GM12878 (cell line): ENCODE measurements around the gene NCAPD3. TPM values are rescaled to one million over a fixed set of nuclear protein-coding genes. Genes with fewer than 3 reads are reported as not detected.

ENCODE experiments used
- ATAC-seq: fragments of 200-7000 bp; cut with Tn5 transposase; 3 replicates; pipeline ENCODE4 v1.9.1; 2020; ENCODE audit warnings: mild to moderate bottlenecking, moderate library complexity
- BruUV-seq: library from RNA; stranded (reverse); fragments of 400-500 nt; replicated peaks from 2 replicates; lab custom pipeline; 2021; lab: Mats Ljungman, UMichigan
- CTCF ChIA-PET: fragments of 300-600 bp; sonication (Branson Sonifier 250); formaldehyde crosslinking; extraction: SDS; loops from one replicate; lab custom pipeline; 2021; ENCODE audit warnings: inconsistent platforms; lab: Yijun Ruan, JAX
- POLR2A ChIA-PET: fragments of 350-600 bp; formaldehyde crosslinking; extraction: SDS; loops from one replicate; lab custom pipeline; 2021; ENCODE audit warnings: inconsistent platforms; lab: Charles Lee
- RAD21 ChIA-PET: fragments of 300-600 bp; sonication (Branson Sonifier 250); formaldehyde crosslinking; loops from one replicate; lab custom pipeline; 2023; ENCODE audit warnings: antibody characterized with exemption; ENCODE audit not compliant: unreplicated experiment; lab: Charles Lee
- SMC1A ChIA-PET: fragments of 300-600 bp; sonication (Branson Sonifier 250); formaldehyde crosslinking; loops from one replicate; lab custom pipeline; 2023; ENCODE audit not compliant: unreplicated experiment, uncharacterized antibody; lab: Charles Lee
- DNase-seq: peaks from one replicate; pipeline ENCODE4 v3.0.0-alpha.2; 2011; ENCODE audit warnings: low read depth, low spot score
- FAIRE-seq: peaks from 3 replicates; lab custom pipeline; 2011; peaks lifted over from hg19 to GRCh38; lab: Jason Lieb, UNC
- H2AFZ ChIP-seq: 2 replicates; pipeline ENCODE4 v1.6.0; 2011; ENCODE audit warnings: low read depth, low read length, control low read depth; ENCODE audit not compliant: control insufficient read depth
- H3K27ac ChIP-seq: 2 replicates; pipeline ENCODE4 v1.5.1; 2011; ENCODE audit warnings: control low read depth; ENCODE audit not compliant: control insufficient read depth, insufficient read depth
- H3K27me3 ChIP-seq, 2 experiments: replicated peaks in 1 of 2; 2 replicates each; pipeline versions ENCODE4 v1.6.0 to v1.6.1; 2011; ENCODE audit warnings: low read length in 1 of 2; ENCODE audit not compliant: control insufficient read depth in 2 of 2, insufficient read depth in 2 of 2
- H3K36me3 ChIP-seq, 2 experiments: 2 replicates each; pipeline ENCODE4 v1.5.1; 2011; ENCODE audit warnings: low read length in 1 of 2; ENCODE audit not compliant: control insufficient read depth in 2 of 2, insufficient read depth in 2 of 2
- H3K4me1 ChIP-seq: 2 replicates; pipeline ENCODE4 v1.6.1; 2011; ENCODE audit warnings: mild to moderate bottlenecking, low read length, moderate library complexity, mixed read lengths; ENCODE audit not compliant: control insufficient read depth, insufficient read depth
- H3K4me2 ChIP-seq: 2 replicates; pipeline ENCODE4 v1.6.0; 2011; ENCODE audit warnings: control low read depth; ENCODE audit not compliant: control insufficient read depth, insufficient read depth
- H3K4me3 ChIP-seq: fragments of 200-600 bp; sonication (generic); 2 replicates; pipeline ENCODE4 v1.5.1; 2016
- H3K79me2 ChIP-seq: 2 replicates; pipeline ENCODE4 v1.6.0; 2011; ENCODE audit warnings: low read length; ENCODE audit not compliant: control insufficient read depth, insufficient read depth
- H3K9ac ChIP-seq: 2 replicates; pipeline ENCODE4 v1.8.0; 2011; ENCODE audit warnings: low read length, control low read depth, mixed read lengths; ENCODE audit not compliant: control insufficient read depth, insufficient read depth
- H3K9me3 ChIP-seq: replicated peaks from 3 replicates; pipeline ENCODE4 v1.5.1; 2011; ENCODE audit warnings: mild to moderate bottlenecking, low read length; ENCODE audit not compliant: control insufficient read depth, insufficient read depth
- H4K20me1 ChIP-seq: 2 replicates; pipeline ENCODE4 v1.6.0; 2011; ENCODE audit not compliant: control insufficient read depth, insufficient read depth
- ASH2L ChIP-seq: fragments of 300-600, 200-600 bp; sonication (generic); IDR thresholded peaks from 2 replicates; pipeline ENCODE4 v1.6.1; 2017; ENCODE audit warnings: low read depth, mild to moderate bottlenecking, borderline replicate concordance
- BHLHE40 ChIP-seq, 2 experiments: fragments of 450-650 bp in 1 of 2; IDR thresholded peaks; 2 replicates each; pipeline ENCODE4 v1.6.1; 2011 to 2017; ENCODE audit warnings: low read depth in 2 of 2, borderline replicate concordance in 1 of 2, improper control_type of control experiment in 1 of 2, low read length in 1 of 2, mild to moderate bottlenecking in 1 of 2
- CHD1 ChIP-seq: IDR thresholded peaks from 2 replicates; pipeline ENCODE4 v1.6.1; 2012; ENCODE audit warnings: low read depth, low read length, improper control_type of control experiment
- FOXK2 ChIP-seq: fragments of 450-650 bp; IDR thresholded peaks from 2 replicates; pipeline ENCODE4 v1.6.1; 2017; ENCODE audit warnings: mild to moderate bottlenecking, moderate library complexity
- KDM1A ChIP-seq: fragments of 200-600 bp; sonication (generic); IDR thresholded peaks from 2 replicates; pipeline ENCODE4 v1.6.1; 2016; ENCODE audit warnings: borderline replicate concordance
- NFIC ChIP-seq: IDR thresholded peaks from 2 replicates; pipeline ENCODE4 v1.6.1; 2012; ENCODE audit warnings: low read depth, mild to moderate bottlenecking, inconsistent platforms, low read length, moderate library complexity
- NFYB ChIP-seq: IDR thresholded peaks from 2 replicates; pipeline ENCODE4 v1.6.1; 2011; ENCODE audit warnings: low read depth, mild to moderate bottlenecking, low read length, improper control_type of control experiment, moderate library complexity; ENCODE audit not compliant: insufficient read depth
- POLR2AphosphoS2 ChIP-seq: IDR thresholded peaks from 2 replicates; pipeline ENCODE4 v1.6.1; 2011; ENCODE audit warnings: low read depth, mild to moderate bottlenecking, low read length, improper control_type of control experiment, moderate library complexity
- SRF ChIP-seq, 2 experiments: IDR thresholded peaks; 2 replicates each; pipeline ENCODE4 v1.6.1; 2011; ENCODE audit warnings: low read depth in 2 of 2, low read length in 2 of 2, mild to moderate bottlenecking in 1 of 2, moderate library complexity in 1 of 2
- STAT1 ChIP-seq: fragments of 450-650 bp; conservative IDR thresholded peaks from 2 replicates; pipeline ENCODE4 v1.6.1; 2014; ENCODE audit warnings: antibody characterized with exemption, mild to moderate bottlenecking
- WGBS: methylation state at CpG from one replicate; pipeline ENCODE4 v1.1.6; 2016; ENCODE audit warnings: low lambda C conversion rate; ENCODE audit not compliant: insufficient replicate concordance, insufficient coverage; ENCODE audit errors: missing lambda C conversion rate; 5-methylcytosine and 5-hydroxymethylcytosine counted together
- in situ Hi-C: fragments of 300-500 bp; cut with MboI; formaldehyde crosslinking; loops from 9 replicates; pipeline ENCODE4 v1.14.3; 2018; ENCODE audit warnings: mixed read lengths
- intact Hi-C: fragments of 100-400 bp; cut with micrococcal nuclease; formaldehyde crosslinking; loops from one replicate; pipeline ENCODE4 v1.14.2; 2022; ENCODE audit not compliant: unreplicated experiment
- polyA plus RNA-seq, 11 experiments: library from polyadenylated mRNA; depleted of rRNA in 4 of 11; unstranded in 6 of 11; stranded (reverse) in 5 of 11; fragments of >200 nt; fragmentation: Nextera tagmentation in 4 of 11; fragmentation: Illumina TruSeq in 1 of 11; extraction: Ambion mirVana in 4 of 11; extraction: Trizol in 1 of 11; gene quantifications; 1 replicate in 1 of 11; 2 replicates in 10 of 11; pipeline versions ENCODE4 v1.2.1 to v1.2.3, GENCODE V29; 2011 to 2016; ENCODE audit warnings: inconsistent platforms in 2 of 11, missing spikeins in 2 of 11, low read depth in 1 of 11
- total RNA-seq, 4 experiments: library from RNA; depleted of rRNA in 3 of 4; stranded (reverse); fragments of >200 nt in 3 of 4; fragmentation: Illumina TruSeq in 1 of 4; extraction: Trizol in 1 of 4; gene quantifications; 2 replicates each; pipeline versions ENCODE4 v1.2.1 to v1.2.3, GENCODE V29; 2013 to 2021
- TF ChIP-seq, protein P1 (sequence below): fragments of 450-650 bp; IDR thresholded peaks from 2 replicates; pipeline ENCODE4 v1.6.1; 2018; ENCODE audit warnings: borderline replicate concordance, mild to moderate bottlenecking; ENCODE audit not compliant: partially characterized antibody
- TF ChIP-seq, protein P2 (sequence below): IDR thresholded peaks from 2 replicates; pipeline ENCODE4 v1.6.1; 2012; ENCODE audit warnings: low read depth, low read length, improper control_type of control experiment

NCAPD3 gene
- total and polyA plus RNA-seq, 10 of the 15 experiments (the other 5 are each of a cell fraction or from before 2014, with no cell fraction given): 14.9 to 58.2 (median 48.2) TPM

DNA sequence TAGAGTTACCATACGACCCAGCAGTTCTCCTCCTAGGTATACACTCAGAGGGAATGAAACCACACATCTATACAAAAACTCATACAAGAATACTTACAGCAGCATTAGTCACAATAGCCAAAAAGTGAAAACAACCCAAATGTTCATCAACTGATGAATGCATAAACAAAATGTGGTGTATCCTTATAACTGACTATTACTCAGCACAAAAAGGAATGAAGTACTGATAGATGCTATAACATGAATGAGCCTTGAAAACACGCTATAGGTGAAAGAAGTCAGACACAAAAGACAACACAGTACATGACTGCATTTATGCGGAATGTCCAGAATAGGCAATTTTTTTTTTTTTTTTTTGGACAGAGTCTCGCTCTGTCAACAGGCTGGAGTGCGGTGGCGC, 23.1 kb downstream of the NCAPD3 start:
- TF ChIP-seq POLR2AphosphoS2 (no peak), CHD1 (no peak), NFYB (no peak), KDM1A (no peak), ASH2L (no peak), NFIC (no peak), STAT1 (no peak), BHLHE40 (IDR thresholded peaks at IDR 0.05; ENCODE audit: borderline replicate concordance in 1 of 2, low read depth in 2 of 2, low read length in 1 of 2) (no peak), FOXK2 (no peak), SRF (IDR thresholded peaks at IDR 0.05; ENCODE audit: low read depth in 2 of 2, low read length in 2 of 2) (no peak)
- TF ChIP-seq, protein P1, sequence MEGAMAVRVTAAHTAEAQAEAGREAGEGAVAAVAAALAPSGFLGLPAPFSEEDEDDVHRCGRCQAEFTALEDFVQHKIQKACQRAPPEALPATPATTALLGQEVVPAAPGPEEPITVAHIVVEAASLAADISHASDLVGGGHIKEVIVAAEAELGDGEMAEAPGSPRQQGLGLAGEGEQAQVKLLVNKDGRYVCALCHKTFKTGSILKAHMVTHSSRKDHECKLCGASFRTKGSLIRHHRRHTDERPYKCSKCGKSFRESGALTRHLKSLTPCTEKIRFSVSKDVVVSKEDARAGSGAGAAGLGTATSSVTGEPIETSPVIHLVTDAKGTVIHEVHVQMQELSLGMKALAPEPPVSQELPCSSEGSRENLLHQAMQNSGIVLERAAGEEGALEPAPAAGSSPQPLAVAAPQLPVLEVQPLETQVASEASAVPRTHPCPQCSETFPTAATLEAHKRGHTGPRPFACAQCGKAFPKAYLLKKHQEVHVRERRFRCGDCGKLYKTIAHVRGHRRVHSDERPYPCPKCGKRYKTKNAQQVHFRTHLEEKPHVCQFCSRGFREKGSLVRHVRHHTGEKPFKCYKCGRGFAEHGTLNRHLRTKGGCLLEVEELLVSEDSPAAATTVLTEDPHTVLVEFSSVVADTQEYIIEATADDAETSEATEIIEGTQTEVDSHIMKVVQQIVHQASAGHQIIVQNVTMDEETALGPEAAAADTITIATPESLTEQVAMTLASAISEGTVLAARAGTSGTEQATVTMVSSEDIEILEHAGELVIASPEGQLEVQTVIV: no peak
- TF ChIP-seq, protein P2, sequence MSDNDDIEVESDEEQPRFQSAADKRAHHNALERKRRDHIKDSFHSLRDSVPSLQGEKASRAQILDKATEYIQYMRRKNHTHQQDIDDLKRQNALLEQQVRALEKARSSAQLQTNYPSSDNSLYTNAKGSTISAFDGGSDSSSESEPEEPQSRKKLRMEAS: no peak
- in situ Hi-C loops (no loop called here), intact Hi-C loops (loop anchor here (10.0 kb wide), 2 partner anchors 54 to 154 kb away; partner anchors contain the start of genes ACAD8 and THYN1)
- ChIA-PET RAD21 (no interaction called here), POLR2A (no interaction called here), SMC1A (no interaction called here), CTCF (interaction anchor here (0.7 to 1.2 kb wide), 2 partner anchors 12 to 13 kb away, joined by 3 read pairs; no protein-coding TSS in a partner anchor)
- DNase-seq (no peak), ATAC-seq (no peak), FAIRE-seq (no peak)
- Histone ChIP-seq H3K9me3 (no peaks in the 10 kb centered on the region), H3K27ac (no peak overlapping the region), H3K27me3 (no peaks in the 10 kb centered on the region), H3K4me3 (no peak overlapping the region), H3K36me3 (peaks cover 5 to 21% of the 10 kb centered on the region in 2 experiments; a peak in 2 of 4 replicates), H3K79me2 (no peaks in the 10 kb centered on the region), H4K20me1 (no peaks in the 10 kb centered on the region; the same call in 1 of the 2 replicates), H3K4me2 (no peak overlapping the region), H2AFZ (no peak overlapping the region), H3K9ac (no peak overlapping the region), H3K4me1 (no peaks in the 10 kb centered on the region)
- 96% methylated on average over 3 of the region's 6 CpGs for WGBS
- no TSS peak for BruUV-seq
